GM18861 (cell line): Measurements from ENCODE around the gene KRT74.

Experiments
- ATAC-seq: cut with Tn5 transposase; IDR thresholded peaks from one replicate; pipeline ENCODE4 v1.9.1; 2021; ENCODE audit not compliant: unreplicated experiment

KRT74 gene

GRCh38 chr12:52575948-52576347, 2.3 kb upstream of the KRT74 start:
- ATAC-seq = no peak

GRCh38 chr12:52575256-52575655, 1.6 kb upstream of the KRT74 start:
- ATAC-seq = no peak

GRCh38 chr12:52573306-52573705, 337 bp downstream of the KRT74 start:
- ATAC-seq = no peak

- ATAC-seq = no peak
These were observed 3.1 kb downstream of the KRT74 start for GRCh38 chr12:52570511-52570910.

GRCh38 chr12:52568111-52568510, 5.5 kb downstream of the KRT74 start:
- no peak for ATAC-seq

GRCh38 chr12:52566847-52567291, 6.8 kb downstream of the KRT74 start:
- ATAC-seq = no peak

- no peak for ATAC-seq
These were observed 9.1 kb downstream of the KRT74 start for GRCh38 chr12:52564582-52564981.

GRCh38 chr12:52561880-52562449, 11.7 kb downstream of the KRT74 start:
- ATAC-seq = no peak

GRCh38 chr12:52559979-52560378, 13.7 kb downstream of the KRT74 start:
- ATAC-seq = no peak

- ATAC-seq = no peak
These were observed 14.7 kb downstream of the KRT74 start for GRCh38 chr12:52558781-52559445.

GRCh38 chr12:52557476-52557875, 16.2 kb downstream of the KRT74 start:
- no peak for ATAC-seq

GRCh38 chr12:52555577-52555976, 18.1 kb downstream of the KRT74 start:
- no peak for ATAC-seq

GRCh38 chr12:52552681-52553195, 20.9 kb downstream of the KRT74 start, which contains the start of gene KRT71:
TSS of gene KRT71 (minus strand) at chr12:52553145. CDS start at chr12:52553077, 68 bp downstream.
- ATAC-seq = no peak

- no peak for ATAC-seq
These were observed 21.6 kb downstream of the KRT74 start for GRCh38 chr12:52552055-52552454.

- ATAC-seq = no peak
These were observed 22.3 kb downstream of the KRT74 start for GRCh38 chr12:52551216-52551865.

GRCh38 chr12:52546126-52546525, 27.5 kb downstream of the KRT74 start:
- no peak for ATAC-seq

GRCh38 chr12:52543985-52544883, 29.4 kb downstream of the KRT74 start:
- ATAC-seq = no peak

GRCh38 chr12:52542785-52543318, 30.8 kb downstream of the KRT74 start:
- no peak for ATAC-seq

- no peak for ATAC-seq
These were observed 31.5 kb downstream of the KRT74 start for GRCh38 chr12:52542157-52542556.

GRCh38 chr12:52541709-52542108, 31.9 kb downstream of the KRT74 start:
- ATAC-seq = no peak

- no peak for ATAC-seq
These were observed 33.1 kb downstream of the KRT74 start for GRCh38 chr12:52540531-52540930.
